Gastroesophageal sphincter (tissue), 4 donors: ENCODE results near the gene ANKRD24. TPM values are rescaled to one million over a fixed set of nuclear protein-coding genes. Genes with fewer than 3 reads are reported as not detected.
"Not testable (repeated sequence)": the region's sequence is repeated elsewhere in the genome, so short reads cannot be mapped to it uniquely, and the experiment has no call there.

Source experiments
- ATAC-seq: fragments of 150-250 bp; one replicate; pipeline ENCODE4 v1.9.1; 2016; ENCODE audit warnings: mild to moderate bottlenecking, moderate library complexity
- H3K27ac ChIP-seq, 4 donors: fragments of 200-600 bp; sonication (generic) in 3 of 4; 1 replicate in 3 of 4; 2 replicates in 1 of 4; pipeline ENCODE4 v1.5.1; 2016 to 2019
- H3K27me3 ChIP-seq: fragments of 200-600 bp; sonication (generic); one replicate; pipeline ENCODE4 v1.5.1; 2019
- H3K36me3 ChIP-seq, 2 donors: fragments of 200-600 bp; sonication (generic); one replicate each; pipeline ENCODE4 v1.5.1; 2019; ENCODE audit warnings: control low read depth in 1 of 2
- H3K4me1 ChIP-seq, 3 donors: fragments of 200-600 bp; sonication (generic); 1 replicate in 2 of 3; 2 replicates in 1 of 3; pipeline ENCODE4 v1.5.1; 2016 to 2019; ENCODE audit warnings: control low read depth in 2 of 3
- H3K4me3 ChIP-seq, 2 donors: fragments of 200-600 bp; sonication (generic); one replicate each; pipeline ENCODE4 v1.5.1; 2019; ENCODE audit warnings: mild to moderate bottlenecking in 1 of 2, moderate library complexity in 1 of 2
- H3K9me3 ChIP-seq, 3 donors: fragments of 200-600 bp; sonication (generic); one replicate each; pipeline ENCODE4 v1.5.1; 2017 to 2019; ENCODE audit warnings: control low read depth in 2 of 3
- CTCF ChIP-seq, 4 experiments: fragments of 200-600 bp in 2 of 4; fragments of 450-650 bp in 2 of 4; sonication (generic) in 1 of 4; IDR thresholded peaks; one replicate each; pipeline ENCODE4 v1.5.1; 2017 to 2019; ENCODE audit warnings: antibody characterized with exemption in 4 of 4, mild to moderate bottlenecking in 2 of 4, moderate library complexity in 2 of 4
- EP300 ChIP-seq: sonication (generic); formaldehyde crosslinking; IDR thresholded peaks from one replicate; pipeline ENCODE4 v1.6.1; 2017; ENCODE audit warnings: antibody characterized with exemption, mild to moderate bottlenecking
- POLR2A ChIP-seq, 2 donors: fragments of 450-650 bp; IDR thresholded peaks; one replicate each; pipeline ENCODE4 v1.6.1; 2017; ENCODE audit warnings: antibody characterized with exemption in 2 of 2, mild to moderate bottlenecking in 2 of 2, moderate library complexity in 1 of 2
- POLR2AphosphoS5 ChIP-seq: sonication (generic); formaldehyde crosslinking; IDR thresholded peaks from one replicate; pipeline ENCODE4 v1.6.1; 2017; ENCODE audit warnings: antibody characterized with exemption
- WGBS, 2 donors: methylation state at CpG; one replicate each; pipeline ENCODE4 v1.1.5; 2018; ENCODE audit warnings: low coverage in 1 of 2; 5-methylcytosine and 5-hydroxymethylcytosine counted together
- total RNA-seq, 4 donors: library from RNA; depleted of rRNA; stranded (reverse); fragments of >200 nt; gene quantifications; one replicate each; pipeline ENCODE4 v1.1.0, GENCODE V29; 2016

The ANKRD24 gene
- total RNA-seq, 4 donors from 2014 or later, result 0.12 to 2.6 (median 1.2) TPM

- H3K36me3 ChIP-seq, result no peaks in the 10 kb centered on the region
- no peaks in the 10 kb centered on the region for H3K4me1 ChIP-seq
- no peak for ATAC-seq
- H3K4me3 ChIP-seq, result no peak overlapping the region
- H3K27ac ChIP-seq, result no peak overlapping the region
- peaks cover 31% of the 10 kb centered on the region for H3K27me3 ChIP-seq
- WGBS, 2 donors, result 40 to 64% methylated on average over 2 to 3 of the region's 3 CpGs
- TF ChIP-seq POLR2AphosphoS5 (no peak), EP300 (no peak), CTCF (IDR thresholded peaks at IDR 0.05) (no peak), POLR2A (IDR thresholded peaks at IDR 0.05) (no peak)
- no peaks in the 10 kb centered on the region for H3K9me3 ChIP-seq
Measured at GRCh38 chr19:4213116-4213515, 30.6 kb downstream of the ANKRD24 start.

- 60 to 69% methylated on average over 1 to 10 of the region's 10 CpGs for whole genome bisulfite sequencing, 2 donors
- Histone ChIP-seq H3K4me1 (no peaks in the 10 kb centered on the region), H3K36me3 (no peaks in the 10 kb centered on the region), H3K9me3 (no peaks in the 10 kb centered on the region), H3K27ac (no peak overlapping the region), H3K27me3 (peaks cover 10% of the 10 kb centered on the region), H3K4me3 (no peak overlapping the region)
- no peak for ATAC-seq
- TF ChIP-seq EP300 (no peak), CTCF (IDR thresholded peaks at IDR 0.05) (no peak)
Measured at GRCh38 chr19:4215807-4216206, 33.3 kb downstream of the ANKRD24 start.

GRCh38 chr19:4216846-4217245 lies 34.4 kb downstream of the ANKRD24 start:
- H3K27ac ChIP-seq, result no peak overlapping the region
- H3K36me3 ChIP-seq, result no peaks in the 10 kb centered on the region
- H3K4me3 ChIP-seq, result no peak overlapping the region
- TF ChIP-seq EP300 (no peak), POLR2AphosphoS5 (no peak)
- WGBS, 2 donors, result 50 to 86% methylated on average over 2 to 6 of the region's 6 CpGs
- H3K4me1 ChIP-seq, result no peaks in the 10 kb centered on the region
- H3K27me3 ChIP-seq, result no peaks in the 10 kb centered on the region
- ATAC-seq, result no peak
- H3K9me3 ChIP-seq, result no peaks in the 10 kb centered on the region

GRCh38 chr19:4217429-4218264 lies 35.2 kb downstream of the ANKRD24 start:
- ATAC-seq, result no peak
- Histone ChIP-seq H3K27ac (no peak overlapping the region), H3K4me1 (no peaks in the 10 kb centered on the region), H3K27me3 (no peaks in the 10 kb centered on the region), H3K9me3 (no peaks in the 10 kb centered on the region), H3K4me3 (no peak overlapping the region), H3K36me3 (no peaks in the 10 kb centered on the region)
- TF ChIP-seq POLR2A (IDR thresholded peaks at IDR 0.05), result no peak
- TF ChIP-seq POLR2AphosphoS5, result no peak
- TF ChIP-seq CTCF (IDR thresholded peaks at IDR 0.05), result no peak
- no peak for TF ChIP-seq EP300
- WGBS, 2 donors, result 95 to 96% methylated on average over 4 to 26 of the region's 81 CpGs

- not testable (repeated sequence) for H3K27me3 ChIP-seq, H3K36me3 ChIP-seq, H3K4me1 ChIP-seq, ATAC-seq, H3K4me3 ChIP-seq, H3K27ac ChIP-seq, H3K9me3 ChIP-seq
- WGBS, 2 donors, result 75 to 100% methylated on average over 1 of the region's 1 CpG
Measured at GRCh38 chr19:4218523-4218922, 36.0 kb downstream of the ANKRD24 start.

GRCh38 chr19:4220188-4220587 lies 37.7 kb downstream of the ANKRD24 start:
- ATAC-seq, result no peak
- Histone ChIP-seq H3K27me3 (no peaks in the 10 kb centered on the region), H3K27ac (no peak overlapping the region), H3K9me3 (no peaks in the 10 kb centered on the region), H3K4me3 (no peak overlapping the region), H3K36me3 (no peaks in the 10 kb centered on the region), H3K4me1 (no peaks in the 10 kb centered on the region)
- WGBS, 2 donors, result 60 to 85% methylated on average over 1 to 7 of the region's 7 CpGs
- TF ChIP-seq EP300 (no peak), CTCF (IDR thresholded peaks at IDR 0.05) (no peak), POLR2AphosphoS5 (no peak), POLR2A (IDR thresholded peaks at IDR 0.05) (no peak)
